ENCODE data around the gene PTPRQ.
"Not testable (repeated sequence)": the region's sequence is repeated elsewhere in the genome, so short reads cannot be mapped to it uniquely, and the experiment has no call there.

Gene PTPRQ, protein sequence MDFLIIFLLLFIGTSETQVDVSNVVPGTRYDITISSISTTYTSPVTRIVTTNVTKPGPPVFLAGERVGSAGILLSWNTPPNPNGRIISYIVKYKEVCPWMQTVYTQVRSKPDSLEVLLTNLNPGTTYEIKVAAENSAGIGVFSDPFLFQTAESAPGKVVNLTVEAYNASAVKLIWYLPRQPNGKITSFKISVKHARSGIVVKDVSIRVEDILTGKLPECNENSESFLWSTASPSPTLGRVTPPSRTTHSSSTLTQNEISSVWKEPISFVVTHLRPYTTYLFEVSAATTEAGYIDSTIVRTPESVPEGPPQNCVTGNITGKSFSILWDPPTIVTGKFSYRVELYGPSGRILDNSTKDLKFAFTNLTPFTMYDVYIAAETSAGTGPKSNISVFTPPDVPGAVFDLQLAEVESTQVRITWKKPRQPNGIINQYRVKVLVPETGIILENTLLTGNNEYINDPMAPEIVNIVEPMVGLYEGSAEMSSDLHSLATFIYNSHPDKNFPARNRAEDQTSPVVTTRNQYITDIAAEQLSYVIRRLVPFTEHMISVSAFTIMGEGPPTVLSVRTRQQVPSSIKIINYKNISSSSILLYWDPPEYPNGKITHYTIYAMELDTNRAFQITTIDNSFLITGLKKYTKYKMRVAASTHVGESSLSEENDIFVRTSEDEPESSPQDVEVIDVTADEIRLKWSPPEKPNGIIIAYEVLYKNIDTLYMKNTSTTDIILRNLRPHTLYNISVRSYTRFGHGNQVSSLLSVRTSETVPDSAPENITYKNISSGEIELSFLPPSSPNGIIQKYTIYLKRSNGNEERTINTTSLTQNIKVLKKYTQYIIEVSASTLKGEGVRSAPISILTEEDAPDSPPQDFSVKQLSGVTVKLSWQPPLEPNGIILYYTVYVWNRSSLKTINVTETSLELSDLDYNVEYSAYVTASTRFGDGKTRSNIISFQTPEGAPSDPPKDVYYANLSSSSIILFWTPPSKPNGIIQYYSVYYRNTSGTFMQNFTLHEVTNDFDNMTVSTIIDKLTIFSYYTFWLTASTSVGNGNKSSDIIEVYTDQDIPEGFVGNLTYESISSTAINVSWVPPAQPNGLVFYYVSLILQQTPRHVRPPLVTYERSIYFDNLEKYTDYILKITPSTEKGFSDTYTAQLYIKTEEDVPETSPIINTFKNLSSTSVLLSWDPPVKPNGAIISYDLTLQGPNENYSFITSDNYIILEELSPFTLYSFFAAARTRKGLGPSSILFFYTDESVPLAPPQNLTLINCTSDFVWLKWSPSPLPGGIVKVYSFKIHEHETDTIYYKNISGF (N-terminal part only)

DNA sequence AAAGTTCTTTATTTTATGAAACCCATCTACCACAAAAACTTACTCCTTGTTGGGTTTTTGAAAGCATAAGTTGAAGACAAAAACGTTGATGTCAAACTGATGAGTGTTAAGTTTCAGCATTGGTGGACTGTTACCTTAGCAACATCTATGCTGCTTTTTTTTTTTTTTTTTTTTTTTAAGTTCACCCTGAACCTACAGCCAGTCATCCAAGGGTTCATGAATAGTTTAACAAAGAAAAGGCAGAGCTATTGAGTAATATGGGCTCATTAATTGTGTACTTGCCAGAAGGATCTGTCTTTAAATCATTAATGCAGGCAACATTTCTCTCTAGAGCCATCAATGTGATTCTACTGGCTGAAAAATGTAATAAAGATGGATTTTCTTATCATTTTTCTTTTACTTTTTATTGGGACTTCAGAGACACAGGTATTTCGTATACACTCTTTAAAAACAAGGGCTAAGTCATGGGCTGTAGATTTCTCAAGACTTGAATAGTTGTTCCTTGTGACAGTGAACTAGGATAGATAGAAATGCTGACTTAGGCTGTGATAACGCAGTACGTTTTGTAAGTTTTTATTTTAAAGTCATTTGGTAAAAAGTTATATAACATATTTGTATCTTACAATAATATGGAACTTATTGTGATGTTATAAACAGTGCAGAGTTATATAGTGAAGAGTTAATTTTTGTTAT, at the start of gene PTPRQ:
Gene PTPRQ (plus strand): TSS at position 262 of the 693 bp plus-strand sequence. CDS start 111 bp downstream, at position 373.
- H3K4me3 ChIP-seq (ENCODE audit: low read depth, low read length) = no peak within 1 kb of the TSS

DNA sequence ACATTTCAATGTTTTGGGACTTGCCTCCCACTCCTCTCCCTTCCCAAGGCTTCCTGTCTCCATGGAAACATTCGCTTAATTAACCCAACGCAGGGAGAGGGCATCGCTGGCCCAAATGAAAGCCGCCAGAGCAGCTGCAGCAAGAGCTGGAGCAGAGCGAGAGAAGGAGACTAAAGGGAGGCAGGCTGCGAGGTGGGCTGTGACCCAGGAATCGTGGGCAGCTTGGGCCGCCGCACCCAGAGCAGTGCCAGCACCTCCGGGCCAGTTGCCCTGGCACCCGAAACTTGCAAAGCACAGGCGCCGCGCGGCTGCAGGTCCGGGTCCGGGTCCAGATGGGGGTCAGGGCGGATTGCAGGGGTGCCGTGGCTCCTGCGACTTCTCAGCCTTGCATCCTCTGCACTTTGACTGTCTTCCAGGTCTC, 43.5 kb upstream of the PTPRQ start:
- H3K4me3 ChIP-seq (ENCODE audit: low read depth, low read length) = no peak overlapping the region

DNA sequence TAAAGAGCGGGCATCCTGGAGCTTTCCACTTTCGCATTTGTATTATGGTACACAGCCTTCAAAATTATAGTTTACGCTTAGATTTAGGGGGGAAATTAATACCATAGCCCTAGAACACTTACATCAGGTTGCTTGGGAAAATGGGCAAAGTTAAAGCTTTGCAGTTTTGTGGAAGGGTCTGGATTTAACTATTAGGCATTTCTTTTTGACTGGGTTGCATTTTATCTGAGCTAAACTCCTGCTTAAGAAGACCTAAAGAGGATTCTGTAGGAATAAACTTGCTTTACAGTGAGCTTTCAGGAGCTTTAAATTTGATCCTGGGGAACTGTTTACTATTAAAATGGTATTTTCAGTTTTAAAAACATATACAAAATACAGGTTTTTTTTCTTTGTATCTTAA, 42.8 kb upstream of the PTPRQ start:
- H3K4me3 ChIP-seq (ENCODE audit: low read depth, low read length) = no peak overlapping the region

DNA sequence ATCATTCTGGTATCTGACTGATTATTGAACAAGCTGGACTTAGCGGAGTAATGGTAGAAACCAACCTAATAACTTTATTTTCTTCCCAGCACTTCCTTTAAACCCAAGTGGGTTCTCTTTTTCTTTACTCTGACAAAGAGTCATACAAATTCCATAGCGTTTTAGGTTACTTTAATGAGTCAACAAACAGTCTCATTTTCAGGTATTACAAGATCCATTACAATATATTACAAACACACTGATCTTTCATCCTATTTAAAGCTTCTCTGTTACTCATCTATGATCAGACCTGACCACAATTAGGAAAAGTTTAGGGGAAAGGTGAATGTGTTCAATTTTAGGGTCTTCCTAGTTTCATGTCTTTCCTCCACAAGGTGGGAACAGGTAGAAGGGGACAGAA, 39.4 kb upstream of the PTPRQ start:
- no peak overlapping the region for H3K4me3 ChIP-seq (ENCODE audit: low read depth, low read length)

DNA sequence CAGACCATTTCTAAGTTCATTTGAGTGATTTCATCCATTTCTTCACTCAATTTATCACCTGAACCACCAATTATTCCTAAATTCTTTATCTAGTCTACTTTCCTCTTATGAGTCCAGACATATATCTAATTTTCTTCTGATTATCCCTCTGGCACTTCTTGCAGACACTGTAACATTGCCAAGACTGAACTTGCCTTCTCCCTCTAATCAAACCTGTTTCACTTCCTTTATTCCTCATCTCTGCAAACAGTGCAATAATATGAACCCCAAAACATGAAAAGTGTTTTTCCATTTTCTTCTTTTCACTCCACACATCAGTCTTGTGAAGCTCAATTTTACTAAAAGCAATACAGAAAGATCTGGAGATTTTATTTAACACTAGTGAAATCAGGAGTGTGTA, 37.8 kb upstream of the PTPRQ start:
- no peak overlapping the region for H3K4me3 ChIP-seq (ENCODE audit: low read depth, low read length)

DNA sequence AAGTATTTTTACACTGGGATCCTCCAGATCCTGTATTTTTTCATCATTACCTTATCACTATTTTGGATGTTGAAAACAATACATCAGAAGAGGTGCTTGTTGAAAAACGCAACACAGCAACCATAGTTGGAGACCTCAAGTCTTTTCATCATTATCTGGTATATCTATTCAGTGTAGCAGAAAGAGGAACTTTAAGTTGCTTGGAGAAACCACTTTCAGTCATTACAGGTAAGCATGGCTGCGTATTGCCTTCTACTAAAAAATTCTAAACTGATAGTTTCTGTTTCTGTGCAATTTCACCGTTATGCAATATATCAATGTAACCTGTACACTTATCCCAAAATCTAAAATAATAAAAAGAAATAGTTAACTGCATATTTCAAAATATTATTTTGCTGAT, 32.2 kb upstream of the PTPRQ start:
- no peak overlapping the region for H3K4me3 ChIP-seq (ENCODE audit: low read depth, low read length)

DNA sequence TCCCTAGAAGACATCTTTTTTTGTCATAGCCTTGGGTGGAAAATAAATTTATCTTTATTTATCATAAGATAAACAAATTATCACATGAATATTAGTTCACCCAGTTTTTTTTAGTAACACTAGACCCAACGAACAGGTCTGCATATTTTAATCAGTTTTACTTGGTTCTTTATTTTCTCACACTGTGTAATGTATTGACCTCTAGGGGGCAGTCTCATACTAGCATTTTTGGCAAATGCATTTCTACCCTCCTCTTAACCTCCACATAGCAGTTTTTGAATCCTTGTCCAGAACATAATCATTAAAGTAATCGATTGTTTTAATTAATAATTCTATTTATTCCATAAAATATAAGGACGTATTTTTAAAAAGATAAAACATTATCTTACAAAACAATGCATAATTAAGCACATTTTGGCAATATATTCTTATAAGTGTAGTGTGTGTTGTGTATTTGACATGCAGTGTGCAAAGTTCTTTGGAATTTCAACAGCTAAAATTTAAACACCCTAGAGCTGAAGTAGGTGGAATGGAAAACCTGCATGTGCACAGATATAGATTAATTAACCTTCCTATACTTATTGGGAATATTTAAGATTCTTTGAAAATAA, 31.6 kb upstream of the PTPRQ start:
- H3K4me3 ChIP-seq (ENCODE audit: low read depth, low read length) = no peak overlapping the region

DNA sequence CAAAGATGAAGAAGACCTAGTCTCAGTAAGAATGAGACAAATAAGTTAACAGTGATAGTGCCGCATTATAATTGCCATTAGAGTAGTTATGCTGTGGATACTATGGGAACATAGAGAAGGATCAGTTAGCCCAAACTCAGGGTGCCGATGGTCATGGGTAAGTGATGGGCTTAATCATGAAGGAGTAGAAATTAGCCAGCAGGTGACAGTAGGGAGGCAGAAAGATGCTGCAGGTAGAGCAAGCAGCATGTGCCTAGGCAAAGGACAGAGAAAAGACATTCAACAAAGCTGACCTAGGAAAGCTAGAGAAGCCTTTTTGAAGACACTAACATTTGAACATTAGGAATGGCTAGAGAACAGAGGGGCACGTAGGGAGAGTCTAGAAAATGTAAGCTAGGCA, 30.6 kb upstream of the PTPRQ start:
- no peak overlapping the region for H3K4me3 ChIP-seq (ENCODE audit: low read depth, low read length)

DNA sequence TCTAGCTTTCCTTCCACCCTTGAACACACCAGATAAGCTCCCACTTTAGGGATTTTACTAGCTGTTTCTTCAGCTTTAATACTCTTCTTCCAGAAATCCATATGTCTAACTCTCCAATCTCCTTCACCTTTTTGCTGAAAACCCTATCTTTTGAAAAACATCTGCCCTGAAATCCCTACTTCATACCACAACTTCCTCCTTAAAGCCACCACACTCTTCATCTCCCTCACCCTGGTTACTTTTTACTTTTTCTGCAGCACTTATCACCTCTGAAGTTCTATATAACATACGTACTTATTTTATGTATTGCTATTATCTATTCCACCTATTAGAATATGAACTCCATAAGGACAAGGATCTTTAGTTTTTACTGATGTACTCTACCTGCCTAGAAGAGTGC, 28.6 kb upstream of the PTPRQ start:
- H3K4me3 ChIP-seq (ENCODE audit: low read depth, low read length) = no peak overlapping the region

DNA sequence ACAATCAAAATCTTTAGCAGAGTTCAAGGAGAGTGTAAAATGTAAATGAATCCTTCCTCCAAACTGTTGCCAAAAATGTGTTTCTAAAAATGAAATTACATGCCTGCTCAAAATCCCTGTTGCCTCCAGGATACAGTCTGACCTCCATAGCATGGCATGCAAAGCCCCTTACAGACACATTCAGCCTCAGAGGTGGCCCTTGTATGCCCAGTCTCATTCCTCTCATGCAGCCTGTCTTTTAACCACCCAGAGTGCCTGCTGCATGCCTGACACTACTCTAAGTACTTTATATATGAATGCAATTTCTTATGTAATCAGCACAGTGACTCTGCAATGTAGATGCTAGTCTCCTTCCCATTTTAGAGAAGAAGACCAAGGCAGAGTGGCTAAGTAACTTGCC, 24.4 kb upstream of the PTPRQ start:
- no peak overlapping the region for H3K4me3 ChIP-seq (ENCODE audit: low read depth, low read length)

DNA sequence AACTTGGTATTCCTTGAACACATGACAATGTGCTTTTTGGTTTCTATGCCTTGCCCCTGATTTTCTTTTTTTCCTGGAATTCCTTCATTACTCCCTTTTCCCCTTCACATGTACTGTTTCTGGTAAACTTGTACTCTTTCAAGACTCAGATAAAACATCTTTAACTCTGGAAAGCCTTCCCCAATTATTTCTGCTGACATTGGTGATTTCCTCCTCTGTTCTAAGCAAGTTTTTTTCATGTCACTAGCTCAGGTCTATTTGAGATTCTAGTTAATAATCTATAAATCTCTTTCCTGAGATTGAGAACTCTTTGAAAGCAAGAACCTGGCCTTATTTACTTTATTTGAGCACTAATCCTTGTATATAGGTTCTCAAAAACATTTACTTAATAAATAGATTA, 24.0 kb upstream of the PTPRQ start:
- H3K4me3 ChIP-seq (ENCODE audit: low read depth, low read length) = no peak overlapping the region

DNA sequence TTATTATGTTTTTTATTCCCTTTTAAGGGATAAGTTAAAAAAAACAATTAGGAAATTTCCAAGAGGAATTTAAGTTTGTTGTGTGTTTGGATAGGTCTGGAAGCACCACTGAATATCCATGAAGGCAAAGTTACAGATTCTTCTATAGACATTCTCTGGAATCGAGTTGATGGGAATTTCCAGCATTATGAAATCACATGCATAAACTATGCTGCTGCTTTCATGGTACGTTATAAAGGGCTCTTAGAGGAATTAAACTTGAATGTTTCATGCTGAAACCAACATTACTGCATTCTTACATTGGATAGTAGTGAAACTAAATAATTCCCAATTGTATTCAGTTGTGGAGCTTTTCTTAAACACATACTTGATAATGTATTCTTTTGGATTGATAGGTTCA, 21.5 kb upstream of the PTPRQ start:
- no peak overlapping the region for H3K4me3 ChIP-seq (ENCODE audit: low read depth, low read length)

DNA sequence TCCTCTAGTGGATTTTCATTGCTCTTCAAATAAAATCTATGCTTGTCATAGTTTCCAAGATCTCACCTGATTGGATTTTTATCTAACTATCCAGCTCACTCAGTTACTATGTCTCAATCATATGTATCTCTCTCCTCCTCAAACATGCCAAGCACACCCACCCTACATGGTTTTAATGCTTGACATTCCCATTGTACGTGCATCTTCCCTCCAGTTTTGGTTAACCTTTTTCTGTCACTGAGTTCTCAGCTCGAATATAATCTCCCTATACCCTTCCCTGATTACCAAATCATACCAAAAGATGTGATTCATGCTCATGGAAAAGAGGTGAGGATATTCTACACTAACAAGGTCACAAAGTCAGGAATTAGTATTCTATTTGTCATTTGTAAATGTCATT, 12.0 kb upstream of the PTPRQ start:
- no peak overlapping the region for H3K4me3 ChIP-seq (ENCODE audit: low read depth, low read length)

DNA sequence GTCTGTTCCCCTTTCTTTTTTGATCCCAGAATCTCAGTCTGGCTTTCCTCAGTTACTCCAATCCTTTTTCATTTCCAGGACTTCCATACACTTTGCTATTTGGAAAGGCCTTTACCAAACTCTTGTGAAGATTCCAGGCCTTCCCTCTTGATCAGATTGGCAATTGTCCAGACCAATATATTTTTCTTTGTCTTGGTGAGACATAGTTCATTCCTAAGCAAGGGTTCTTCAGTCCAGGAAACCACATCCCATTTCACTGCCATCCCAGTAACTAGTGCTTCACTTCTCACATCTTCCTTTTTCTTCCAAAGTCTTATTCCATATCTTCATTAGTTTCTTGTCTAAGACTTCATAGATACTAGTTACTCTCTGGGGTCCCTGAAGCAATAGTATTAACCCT, 2.1 kb upstream of the PTPRQ start:
- no peak overlapping the region for H3K4me3 ChIP-seq (ENCODE audit: low read depth, low read length)

DNA sequence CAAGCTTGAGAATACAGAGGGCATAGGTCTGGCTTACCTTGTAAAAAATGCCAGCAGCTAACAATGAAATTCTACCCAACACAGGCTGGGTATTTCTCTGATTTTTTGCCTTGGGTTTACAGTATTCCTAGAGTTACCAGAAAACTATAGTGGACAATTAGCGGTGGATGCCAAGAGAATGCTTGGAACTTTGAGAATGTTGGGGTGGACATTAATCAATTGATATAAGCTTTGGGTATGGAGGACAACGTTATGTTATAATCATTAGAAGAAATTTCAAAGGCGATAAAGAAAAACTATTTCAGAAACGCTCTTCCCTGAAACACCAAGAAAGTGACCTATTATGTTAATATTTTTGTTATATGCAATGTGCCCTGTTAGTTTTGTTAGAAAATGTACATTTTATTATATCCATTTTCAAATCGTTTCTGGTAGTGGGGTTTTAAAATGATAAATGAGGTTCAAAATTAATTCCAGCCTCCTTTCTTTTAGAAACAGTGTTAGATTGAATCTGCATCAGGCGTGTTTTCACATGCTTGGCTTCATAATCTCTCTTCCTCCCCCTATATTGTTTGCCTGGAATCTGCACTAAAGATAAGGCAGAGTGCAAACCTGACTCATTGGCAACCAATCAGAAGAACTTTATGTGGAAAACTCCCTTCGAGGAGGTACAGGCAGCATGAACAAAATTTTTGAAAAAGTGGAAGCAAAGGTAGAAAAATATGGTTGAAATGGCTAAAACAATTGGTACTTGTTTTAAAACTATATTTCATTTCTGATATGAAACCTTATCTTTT, 1.4 kb upstream of the PTPRQ start:
- no peak overlapping the region for H3K4me3 ChIP-seq (ENCODE audit: low read depth, low read length)

DNA sequence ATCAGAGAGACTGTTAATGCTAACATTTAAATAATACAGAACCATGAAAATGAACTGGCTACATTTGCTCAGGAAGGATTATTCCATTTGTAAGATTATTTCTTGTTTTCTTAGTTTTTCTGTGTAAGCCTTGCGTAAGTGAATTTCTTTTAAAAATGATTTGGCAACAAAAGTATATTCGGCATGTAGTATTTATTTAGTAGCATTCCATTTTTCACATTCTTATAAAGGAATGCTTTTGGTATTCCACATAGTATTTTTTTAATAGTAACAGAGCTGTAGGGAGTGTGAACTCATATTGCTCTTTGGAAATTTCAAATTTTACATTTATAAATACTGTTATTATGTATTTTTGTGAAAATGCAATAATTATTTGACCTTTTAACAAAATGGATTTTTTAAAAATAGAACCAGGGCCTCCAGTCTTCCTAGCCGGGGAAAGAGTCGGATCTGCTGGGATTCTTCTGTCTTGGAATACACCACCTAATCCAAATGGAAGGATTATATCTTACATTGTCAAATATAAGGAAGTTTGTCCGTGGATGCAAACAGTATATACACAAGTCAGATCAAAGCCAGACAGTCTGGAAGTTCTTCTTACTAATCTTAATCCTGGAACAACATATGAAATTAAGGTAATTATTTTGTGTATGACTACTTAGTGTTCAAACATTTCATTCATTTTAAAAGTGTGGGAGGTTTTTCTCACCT, 1.2 kb downstream of the PTPRQ start:
- H3K4me3 ChIP-seq (ENCODE audit: low read depth, low read length) = no peak overlapping the region

DNA sequence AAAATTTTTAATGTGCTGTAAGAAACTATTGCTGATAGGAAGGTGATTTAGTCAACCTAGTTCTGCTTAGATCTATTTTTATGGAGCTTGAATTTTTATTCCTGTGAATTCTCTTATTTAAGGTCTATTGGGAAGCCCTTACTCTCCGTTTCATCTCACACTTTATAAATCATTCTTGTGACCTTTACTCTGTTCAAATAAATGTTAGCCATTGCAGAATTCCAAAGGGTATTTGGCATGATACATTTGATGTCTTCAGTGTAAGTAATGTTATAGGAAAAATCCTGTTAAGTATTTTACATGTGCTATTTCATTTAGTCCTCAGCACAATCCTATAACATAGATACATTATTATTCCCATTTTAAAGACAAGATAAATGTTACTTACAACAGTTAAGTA, 12.5 kb downstream of the PTPRQ start:
- H3K4me3 ChIP-seq (ENCODE audit: low read depth, low read length) = no peak overlapping the region

DNA sequence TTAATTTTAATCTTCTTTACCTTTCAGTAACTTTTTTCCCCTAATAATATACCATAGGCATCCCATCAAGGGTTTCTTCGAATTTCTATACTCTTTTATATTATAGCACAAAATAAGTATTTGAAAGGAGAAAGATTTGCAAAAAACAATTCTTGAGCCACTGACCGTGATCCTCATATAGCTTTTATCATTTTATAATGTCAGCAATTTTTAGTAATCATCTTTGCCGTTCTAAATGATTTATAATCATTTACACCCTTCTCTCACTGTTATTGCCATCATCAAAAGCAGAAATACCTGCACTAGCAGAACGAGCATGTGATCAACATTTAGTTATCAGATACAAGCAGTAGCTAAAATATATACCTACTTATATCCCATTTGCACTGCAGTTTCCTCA, 16.9 kb downstream of the PTPRQ start:
- H3K4me3 ChIP-seq (ENCODE audit: low read depth, low read length) = no peak overlapping the region

DNA sequence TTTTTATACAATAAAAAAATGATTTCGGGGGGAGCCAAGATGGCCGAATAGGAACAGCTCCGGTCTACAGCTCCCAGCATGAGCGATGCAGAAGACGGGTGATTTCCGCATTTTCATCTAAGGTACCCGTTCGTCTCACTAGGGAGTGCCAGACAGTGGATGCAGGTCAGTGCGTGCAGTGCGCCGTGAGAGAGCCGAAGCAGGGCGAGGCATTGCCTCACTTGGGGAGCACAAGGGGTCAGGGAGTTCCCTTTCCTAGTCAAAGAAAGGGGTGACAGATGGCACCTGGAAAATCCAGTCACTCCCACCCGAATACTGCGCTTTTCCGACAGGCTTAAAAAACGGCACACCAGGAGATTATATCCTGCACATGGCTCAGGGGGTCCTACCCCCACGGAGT, 17.8 kb downstream of the PTPRQ start:
- H3K4me3 ChIP-seq (ENCODE audit: low read depth, low read length) = not testable (repeated sequence)
